Prostate gland (tissue), 2 donors: ENCODE measurements around the gene EHMT2.

Experiments used
- CTCF ChIP-seq, 4 experiments: fragments of 200-600 bp in 2 of 4; fragments of 450-650 bp in 2 of 4; sonication (generic) in 2 of 4; IDR thresholded peaks; 1 replicate in 3 of 4; 2 replicates in 1 of 4; pipeline ENCODE4 v1.5.1; 2016 to 2019; ENCODE audit warnings: antibody characterized with exemption in 4 of 4, mild to moderate bottlenecking in 2 of 4, moderate library complexity in 2 of 4
- POLR2A ChIP-seq: fragments of 450-650 bp; IDR thresholded peaks from one replicate; pipeline ENCODE4 v1.6.1; 2016; ENCODE audit warnings: antibody characterized with exemption, mild to moderate bottlenecking

GRCh38 chr6:31933537-31933936 lies 36.0 kb upstream of the EHMT2 start:
- no peak for TF ChIP-seq CTCF (IDR thresholded peaks at IDR 0.05)
- TF ChIP-seq POLR2A: no peak
